ENCODE results near the gene GXYLT1.
A peak's percentile ranks its signal among the peaks of the same experiment; 100 is the strongest.
"Not testable (repeated sequence)": the region's sequence is repeated elsewhere in the genome, so short reads cannot be mapped to it uniquely, and the experiment has no call there.

GXYLT1 gene

DNA sequence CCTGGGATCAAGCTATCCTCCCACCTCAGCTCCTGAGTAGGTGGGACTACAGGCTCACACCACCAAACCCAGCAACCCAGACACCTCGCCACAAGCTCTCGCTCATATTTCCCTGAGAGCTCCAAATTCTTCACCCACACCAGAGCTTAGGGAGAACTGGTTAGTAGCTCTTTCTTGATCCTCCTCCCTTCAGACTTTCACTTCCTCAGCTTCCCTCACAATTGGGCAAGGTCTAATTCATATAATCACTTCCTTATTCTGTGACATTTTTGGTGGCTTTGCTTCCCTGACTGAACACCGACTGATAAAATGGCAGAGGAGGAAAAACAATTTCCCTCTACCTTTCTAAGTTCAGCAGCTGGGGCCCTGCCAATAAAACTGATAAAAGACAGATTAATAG, 88.5 kb downstream of the GXYLT1 start:
- peak; percentile 11 for DNase-seq (ENCODE audit: low spot score)
- TF ChIP-seq CTCF (IDR thresholded peaks at IDR 0.05; ENCODE audit: extremely low read depth, insufficient read depth, missing control alignments) = no peak
- in situ Hi-C loops (cut with MboI; ENCODE audit: low pct_unique_long_range_greater_than_20kb, low sequenced_read_pairs, unreplicated experiment) = no loop called here

GRCh38 chr12:42053456-42053855, 91.2 kb downstream of the GXYLT1 start:
- in situ Hi-C loops (cut with MboI; ENCODE audit: low pct_unique_long_range_greater_than_20kb, low sequenced_read_pairs, unreplicated experiment) = no loop called here
- DNase-seq (ENCODE audit: low spot score) = no peak
- TF ChIP-seq CTCF (IDR thresholded peaks at IDR 0.05; ENCODE audit: extremely low read depth, insufficient read depth, missing control alignments) = no peak

GRCh38 chr12:42048980-42049379, 95.7 kb downstream of the GXYLT1 start:
- DNase-seq (ENCODE audit: low spot score); in situ Hi-C loops (cut with MboI; ENCODE audit: low pct_unique_long_range_greater_than_20kb, low sequenced_read_pairs, unreplicated experiment): not testable (repeated sequence)

DNA sequence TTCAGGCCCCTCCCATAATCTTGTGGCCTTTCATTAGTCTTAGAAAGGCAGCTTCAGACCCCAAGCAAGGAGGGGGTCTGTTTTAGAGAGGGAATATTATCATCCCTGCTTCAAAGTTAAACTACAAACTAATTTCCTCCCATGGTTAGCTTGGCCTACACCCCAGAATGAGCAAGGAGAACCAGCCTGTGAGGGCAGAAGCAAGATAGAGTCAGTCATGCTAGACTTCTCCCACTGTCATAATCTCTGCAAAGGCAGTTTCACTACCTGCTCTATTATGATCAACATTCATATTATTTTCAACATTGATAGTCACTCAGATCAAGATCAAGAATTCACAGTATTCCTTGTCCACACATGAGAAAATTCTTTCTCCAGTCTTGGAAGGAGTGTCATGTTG, 105.1 kb downstream of the GXYLT1 start:
- no peak for DNase-seq (ENCODE audit: low spot score)
- no peak for TF ChIP-seq CTCF (IDR thresholded peaks at IDR 0.05; ENCODE audit: extremely low read depth, insufficient read depth, missing control alignments)
- in situ Hi-C loops (cut with MboI; ENCODE audit: low pct_unique_long_range_greater_than_20kb, low sequenced_read_pairs, unreplicated experiment) = no loop called here

DNA sequence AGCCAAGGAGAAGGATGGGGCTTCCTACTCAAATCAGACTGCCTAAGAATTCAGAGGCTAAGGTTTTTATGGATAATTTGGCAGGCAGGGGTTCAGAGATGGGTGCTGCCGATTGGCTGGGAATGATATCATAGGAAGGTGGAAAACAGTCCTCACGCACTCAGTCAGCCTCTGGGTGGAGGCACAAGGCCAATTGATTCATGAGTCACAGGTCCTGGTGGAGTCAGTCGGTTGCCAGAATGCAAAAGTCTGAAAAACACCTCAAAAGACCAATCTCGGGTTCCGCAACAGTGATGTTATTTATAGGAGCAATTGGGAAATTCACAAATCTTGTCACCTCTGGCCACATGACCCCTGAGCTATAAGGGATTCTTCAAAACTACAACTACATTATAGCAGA, 105.5 kb downstream of the GXYLT1 start:
- no peak for DNase-seq (ENCODE audit: low spot score)
- TF ChIP-seq CTCF (IDR thresholded peaks at IDR 0.05; ENCODE audit: extremely low read depth, insufficient read depth, missing control alignments) = no peak

GRCh38 chr12:42031847-42032564, 112.7 kb downstream of the GXYLT1 start:
- in situ Hi-C loops (cut with MboI; ENCODE audit: low pct_unique_long_range_greater_than_20kb, low sequenced_read_pairs, unreplicated experiment) = no loop called here

More for the DNA sequence above, 105.5 kb downstream of the GXYLT1 start:
- in situ Hi-C loops (cut with MboI; ENCODE audit: low pct_unique_long_range_greater_than_20kb, low sequenced_read_pairs, unreplicated experiment) = no loop called here

More at GRCh38 chr12:42031847-42032564, 112.7 kb downstream of the GXYLT1 start:
- no peak for DNase-seq (ENCODE audit: low spot score)
- no peak for TF ChIP-seq CTCF (IDR thresholded peaks at IDR 0.05; ENCODE audit: extremely low read depth, insufficient read depth, missing control alignments)
